HG03442 (cell line): ENCODE data around the gene TMEM9.
A peak's percentile ranks its signal among the peaks of the same experiment; 100 is the strongest.

Experiments used
- ATAC-seq: cut with Tn5 transposase; IDR thresholded peaks from one replicate; pipeline ENCODE4 v1.9.1; 2021; ENCODE audit warnings: mild to moderate bottlenecking, moderate library complexity; ENCODE audit not compliant: unreplicated experiment

The TMEM9 gene

DNA sequence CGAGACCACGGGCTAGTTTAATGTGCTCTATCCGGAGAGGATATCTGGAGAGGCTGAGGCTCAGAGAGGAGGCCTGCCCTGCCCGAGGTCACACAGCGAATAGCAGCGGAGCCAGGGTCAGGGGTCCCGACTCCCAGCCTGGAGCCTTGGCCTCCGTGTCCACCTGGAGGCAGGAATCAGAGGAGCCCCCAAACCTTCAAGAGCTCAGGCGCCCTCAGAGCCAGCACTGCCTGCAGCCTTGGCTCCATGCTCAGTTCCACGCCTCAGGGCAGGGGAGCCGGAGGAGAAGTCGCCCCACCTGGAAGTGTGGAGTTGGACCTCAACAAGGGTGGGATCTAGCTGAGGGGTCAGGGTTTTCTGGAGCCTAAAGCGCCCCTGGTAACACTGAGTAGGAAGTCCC, 25.3 kb downstream of the TMEM9 start:
- no peak for ATAC-seq

DNA sequence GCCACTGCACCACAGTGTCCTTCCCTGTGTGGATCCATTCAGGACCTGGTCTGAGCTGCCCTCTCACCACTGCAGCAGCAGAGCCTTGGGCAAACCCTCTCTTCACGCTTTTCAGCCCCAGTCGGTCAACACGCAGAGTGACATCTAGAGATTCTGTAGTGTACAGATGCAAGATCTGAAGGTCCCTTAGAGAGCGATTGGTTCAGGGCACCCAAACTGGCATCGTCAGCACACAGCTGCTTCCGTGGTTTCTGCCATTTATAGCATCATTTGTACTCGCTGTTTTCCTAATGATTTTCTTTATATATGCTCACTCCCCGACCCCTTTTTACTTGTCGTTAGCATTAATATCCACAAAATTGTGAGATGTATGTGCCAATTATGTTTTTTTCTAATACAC, 25.8 kb downstream of the TMEM9 start:
- no peak for ATAC-seq

DNA sequence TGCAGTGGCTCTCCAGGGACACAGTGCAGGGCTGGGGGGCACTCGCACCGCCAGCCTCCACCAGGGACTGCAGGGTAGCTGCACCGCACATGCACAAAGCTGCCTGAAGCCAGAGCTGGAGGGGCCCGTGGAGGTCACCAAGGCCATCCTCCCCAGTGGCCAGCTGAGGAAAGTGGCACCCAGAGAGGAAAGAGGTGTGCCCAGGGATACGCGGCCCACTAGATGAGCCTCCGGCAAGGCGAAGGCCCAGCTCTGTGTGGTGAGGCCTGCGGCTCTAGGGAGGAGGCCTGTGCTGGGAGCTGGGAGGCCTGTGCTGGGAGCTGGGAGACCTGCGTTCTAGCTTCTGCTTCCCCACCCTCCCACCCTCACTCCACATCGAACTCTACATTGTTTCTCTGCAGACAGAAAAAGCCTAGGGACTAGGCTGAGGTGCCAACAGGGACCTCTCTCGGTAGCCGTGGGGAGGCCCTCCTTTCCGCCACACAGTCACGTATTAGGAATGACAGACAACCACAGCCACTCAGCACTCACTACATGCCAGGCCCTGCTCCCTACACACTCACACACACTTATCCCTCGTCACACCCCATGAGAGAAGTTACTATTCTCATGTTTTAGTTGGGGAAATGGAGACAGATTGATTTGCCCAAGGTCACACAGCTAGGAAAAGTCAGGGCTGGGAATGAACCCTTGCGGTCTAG, 26.4 kb downstream of the TMEM9 start:
- ATAC-seq, result no peak

DNA sequence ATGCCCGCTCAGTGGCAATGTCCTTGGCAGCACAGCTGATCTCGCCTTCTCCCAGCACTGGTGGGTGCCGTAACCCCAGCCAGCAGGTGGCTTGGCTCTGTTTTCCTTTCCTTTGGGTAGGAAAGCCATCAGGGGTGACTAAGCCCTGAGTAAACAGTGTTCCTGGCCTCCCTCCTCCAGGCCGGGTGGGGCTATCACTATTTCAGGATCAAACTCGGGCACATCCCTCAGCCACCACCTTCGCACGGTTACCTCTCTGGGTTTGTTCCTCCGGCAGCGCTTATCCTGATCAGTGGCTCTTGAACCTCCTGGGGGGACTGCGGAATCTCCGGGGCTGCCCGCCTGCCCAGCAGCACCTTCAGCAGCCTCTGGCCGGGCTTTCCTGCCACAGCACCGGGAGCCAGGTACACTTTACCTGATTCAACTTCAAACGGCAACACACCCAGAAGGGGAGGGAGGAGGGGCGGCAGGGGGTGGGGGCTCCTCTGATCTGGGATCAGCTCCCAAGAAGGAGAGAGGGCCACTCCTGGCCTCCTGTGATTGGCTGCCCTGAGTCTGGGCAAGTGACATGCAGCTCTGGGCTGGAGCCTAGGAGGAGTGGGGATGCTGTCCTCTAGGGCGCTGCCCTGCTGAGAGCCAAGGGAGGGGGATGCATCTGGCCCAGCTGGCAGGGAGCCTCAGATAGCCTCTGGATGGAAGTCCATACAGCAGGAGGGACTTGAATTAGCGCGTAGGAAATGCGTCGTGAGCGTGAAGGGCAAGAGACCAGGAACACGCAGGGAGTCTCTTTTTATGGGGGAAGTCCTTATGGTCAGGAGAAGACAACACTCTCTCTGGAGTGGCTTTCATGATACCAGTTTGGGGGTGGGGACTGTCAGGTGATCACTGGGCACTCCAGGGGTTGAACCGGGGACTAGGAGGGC, 27.2 kb downstream of the TMEM9 start, which contains the start of gene ASCL5:
TSS of gene ASCL5 (minus strand) at position 353 of the 923 bp plus-strand sequence. CDS start 11,812 bp downstream, outside the sequence.
- ATAC-seq, result no peak

DNA sequence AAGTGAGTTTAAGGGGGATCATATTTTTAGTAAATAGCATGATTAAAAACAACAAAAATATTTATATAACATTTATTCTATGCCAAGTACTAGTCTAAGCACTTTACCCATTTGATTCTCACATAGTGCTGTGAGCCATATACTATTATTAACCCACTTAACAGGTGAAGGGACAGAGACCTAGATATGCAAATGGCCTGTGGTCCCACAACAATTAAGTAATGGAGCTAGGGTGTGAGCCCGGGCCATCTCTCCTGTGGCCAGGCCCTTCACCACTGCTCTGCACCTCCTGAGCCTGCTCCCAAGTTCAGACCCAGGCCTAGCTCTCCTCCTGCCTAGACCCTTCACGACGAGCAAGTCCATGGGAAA, 27.8 kb downstream of the TMEM9 start:
- no peak for ATAC-seq

DNA sequence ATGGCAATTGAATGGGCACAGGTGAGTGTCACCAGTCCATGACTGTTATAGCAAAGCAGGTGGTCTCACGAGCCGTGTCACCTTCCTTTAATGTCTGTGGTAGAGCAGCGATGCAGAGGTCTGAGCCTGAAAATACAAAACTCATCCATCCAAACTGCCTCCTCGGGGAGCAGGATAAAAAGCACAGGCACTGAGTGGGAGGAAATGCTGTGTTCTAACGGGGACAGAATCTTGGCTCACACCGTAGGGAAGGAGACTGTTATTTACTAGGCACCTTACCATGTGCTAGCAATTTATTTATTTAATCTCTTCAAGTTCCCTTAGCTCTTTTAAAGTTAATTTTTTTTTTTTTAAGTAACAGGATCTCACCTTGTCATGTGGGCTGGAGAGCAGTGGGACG, 28.5 kb downstream of the TMEM9 start:
- no peak for ATAC-seq

DNA sequence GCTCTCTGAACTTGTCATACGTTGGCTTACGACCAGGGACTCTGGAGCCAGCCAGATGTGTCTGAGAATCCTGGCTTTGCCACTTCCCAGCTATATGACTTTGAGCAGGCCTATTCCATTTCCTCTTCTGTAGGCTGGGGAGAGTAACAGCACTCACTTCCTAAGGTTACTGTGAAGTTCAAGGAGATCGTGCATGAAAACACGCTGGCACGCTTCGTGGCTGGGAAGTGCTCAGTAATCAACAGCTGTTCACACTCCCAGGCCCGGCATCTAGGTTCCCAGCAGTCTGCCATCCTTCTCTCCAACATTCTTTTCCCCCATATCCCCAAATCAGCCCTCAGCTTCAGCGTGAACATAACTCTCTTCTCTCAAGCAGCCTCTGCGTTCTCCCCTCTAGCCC, 29.3 kb downstream of the TMEM9 start:
- ATAC-seq, result no peak

DNA sequence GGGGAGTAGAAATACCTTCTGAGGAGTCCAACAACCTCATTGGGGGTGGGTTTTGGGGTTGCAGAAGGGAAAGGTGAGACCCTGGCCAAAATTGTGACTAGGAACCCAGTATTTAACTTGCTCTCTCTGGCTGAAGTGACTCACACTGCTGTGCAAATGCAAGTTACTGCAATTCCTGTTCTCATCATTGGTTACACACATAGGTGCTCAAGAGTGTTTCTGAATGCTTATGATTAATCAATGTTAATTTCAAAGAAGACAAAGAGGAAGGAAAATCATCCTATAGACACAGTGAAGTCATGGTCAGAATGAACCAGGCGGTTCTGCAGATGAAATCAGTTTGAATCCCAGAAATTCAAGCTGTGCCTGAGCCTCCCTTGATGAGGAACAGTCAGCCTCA, 30.4 kb downstream of the TMEM9 start:
- ATAC-seq, result no peak

DNA sequence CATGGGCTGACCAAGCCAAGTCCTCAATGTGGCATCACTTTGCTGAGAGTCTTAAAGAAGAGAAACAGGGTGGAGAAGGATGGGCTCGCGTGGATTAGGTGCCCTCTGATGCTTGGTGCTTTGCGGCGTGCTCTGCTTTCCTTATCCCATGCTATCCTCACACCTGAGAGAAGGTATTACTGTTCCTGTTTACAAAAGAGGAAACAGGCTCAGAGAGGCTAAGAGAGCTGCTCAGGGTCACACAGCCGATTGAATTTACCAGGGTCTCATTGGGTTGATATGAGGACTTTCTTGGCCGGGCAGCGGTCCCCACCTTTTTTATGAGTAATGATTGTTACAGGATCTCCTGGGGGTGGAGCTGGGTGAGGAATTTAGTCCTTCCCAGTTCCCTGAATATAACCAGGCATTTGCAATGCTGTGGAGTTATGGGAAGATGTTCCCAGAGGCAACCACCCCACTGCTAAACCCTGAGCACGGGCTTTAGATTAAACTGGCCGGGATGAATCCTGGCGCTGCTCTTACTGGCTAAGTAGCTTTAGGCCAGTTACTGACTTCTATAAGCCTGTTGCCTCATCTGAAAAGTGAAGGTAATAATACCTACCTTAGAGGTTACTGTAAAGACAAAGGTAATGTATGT, 31.8 kb downstream of the TMEM9 start:
- ATAC-seq, result no peak

DNA sequence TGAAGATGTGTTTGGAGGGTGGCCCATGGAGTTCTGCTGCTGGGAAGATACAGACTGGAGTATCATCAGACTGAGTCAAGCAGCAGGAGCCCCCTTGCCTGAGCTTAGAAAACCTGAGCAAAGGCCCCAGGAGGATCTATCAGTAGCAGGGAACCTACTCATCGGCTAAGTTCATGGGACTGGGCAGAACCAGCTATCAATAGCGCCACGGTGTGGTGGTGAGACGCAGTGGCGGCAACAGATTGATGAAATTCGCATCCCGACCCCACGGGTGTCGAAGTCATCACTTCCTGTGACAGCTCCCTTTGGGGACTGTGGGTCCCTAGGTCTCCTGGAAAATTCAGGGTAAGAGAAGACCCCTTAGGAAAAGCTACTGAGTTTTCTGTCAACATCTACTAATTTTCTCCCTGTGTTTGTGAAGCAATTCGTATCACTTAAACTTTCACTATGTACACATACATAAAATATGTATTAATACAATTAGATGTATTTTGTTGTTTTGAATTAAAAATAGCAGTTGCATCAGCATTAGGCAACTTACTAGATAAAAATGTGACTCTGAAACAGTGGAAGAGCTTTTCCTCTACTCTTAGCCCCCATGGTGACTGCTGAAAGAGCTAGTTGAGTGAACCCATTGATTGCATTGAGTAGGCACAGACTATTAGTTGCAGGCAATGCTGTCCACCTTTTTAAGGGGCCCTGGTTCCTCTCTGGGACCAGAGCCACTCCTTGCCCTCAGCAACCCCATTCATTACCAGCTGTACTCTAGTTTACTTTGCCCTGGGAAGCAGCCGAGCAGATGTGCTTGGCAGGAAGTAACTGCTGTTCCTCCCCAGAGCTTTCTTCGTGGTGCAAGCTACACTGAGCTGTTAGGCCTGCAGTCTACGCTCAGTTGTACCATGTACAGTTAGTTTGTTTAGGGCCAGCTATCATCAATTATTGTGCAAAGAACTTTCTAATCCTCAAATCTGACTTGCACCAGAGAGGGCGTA, 34.8 kb downstream of the TMEM9 start:
- ATAC-seq, result no peak

DNA sequence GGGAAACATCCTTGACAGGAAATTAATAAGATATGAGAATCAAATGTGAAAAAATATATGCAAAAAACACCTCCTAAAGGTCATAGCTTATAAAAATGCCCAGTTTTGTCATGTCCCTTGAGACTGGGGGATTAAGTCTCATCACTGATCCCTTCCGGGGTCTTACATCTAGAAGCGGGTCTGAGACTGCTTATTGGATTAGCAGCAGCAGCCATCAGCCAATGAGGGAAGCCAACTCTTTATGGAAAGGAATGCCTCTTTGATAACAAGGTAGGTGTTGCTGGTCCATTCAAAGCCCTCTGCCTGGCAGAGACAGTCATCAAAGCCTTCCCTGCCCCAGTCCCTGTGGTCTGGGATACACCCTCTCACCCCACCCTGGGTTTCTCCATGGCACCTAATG, 38.2 kb downstream of the TMEM9 start:
- ATAC-seq, result no peak

DNA sequence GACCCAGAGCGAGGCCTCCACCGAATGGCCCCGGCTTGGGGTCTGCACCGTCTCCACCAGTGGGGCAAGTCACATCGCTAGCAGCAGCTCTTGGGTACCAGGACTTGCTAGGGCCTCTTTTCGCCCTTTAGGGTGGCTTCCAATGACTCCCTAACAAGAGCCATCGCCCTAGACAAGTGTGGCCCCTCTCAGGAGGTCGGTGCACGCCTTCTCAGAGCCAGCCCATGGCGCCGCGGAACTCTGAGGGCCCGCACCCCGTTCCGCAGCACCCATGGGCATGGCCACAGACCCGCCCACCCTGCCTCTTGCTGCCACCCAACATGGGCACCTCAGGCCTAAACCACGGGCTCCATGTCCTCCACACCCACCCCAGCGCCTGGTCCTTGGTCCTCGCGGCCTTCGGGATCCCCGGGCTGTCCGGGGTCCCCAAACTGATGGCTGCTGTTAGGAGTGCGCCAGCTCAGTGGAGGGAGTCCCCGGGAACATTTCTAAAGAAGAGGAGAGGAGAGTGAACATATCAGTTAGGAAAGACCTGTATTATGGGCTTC, 38.8 kb downstream of the TMEM9 start:
- ATAC-seq, result no peak

DNA sequence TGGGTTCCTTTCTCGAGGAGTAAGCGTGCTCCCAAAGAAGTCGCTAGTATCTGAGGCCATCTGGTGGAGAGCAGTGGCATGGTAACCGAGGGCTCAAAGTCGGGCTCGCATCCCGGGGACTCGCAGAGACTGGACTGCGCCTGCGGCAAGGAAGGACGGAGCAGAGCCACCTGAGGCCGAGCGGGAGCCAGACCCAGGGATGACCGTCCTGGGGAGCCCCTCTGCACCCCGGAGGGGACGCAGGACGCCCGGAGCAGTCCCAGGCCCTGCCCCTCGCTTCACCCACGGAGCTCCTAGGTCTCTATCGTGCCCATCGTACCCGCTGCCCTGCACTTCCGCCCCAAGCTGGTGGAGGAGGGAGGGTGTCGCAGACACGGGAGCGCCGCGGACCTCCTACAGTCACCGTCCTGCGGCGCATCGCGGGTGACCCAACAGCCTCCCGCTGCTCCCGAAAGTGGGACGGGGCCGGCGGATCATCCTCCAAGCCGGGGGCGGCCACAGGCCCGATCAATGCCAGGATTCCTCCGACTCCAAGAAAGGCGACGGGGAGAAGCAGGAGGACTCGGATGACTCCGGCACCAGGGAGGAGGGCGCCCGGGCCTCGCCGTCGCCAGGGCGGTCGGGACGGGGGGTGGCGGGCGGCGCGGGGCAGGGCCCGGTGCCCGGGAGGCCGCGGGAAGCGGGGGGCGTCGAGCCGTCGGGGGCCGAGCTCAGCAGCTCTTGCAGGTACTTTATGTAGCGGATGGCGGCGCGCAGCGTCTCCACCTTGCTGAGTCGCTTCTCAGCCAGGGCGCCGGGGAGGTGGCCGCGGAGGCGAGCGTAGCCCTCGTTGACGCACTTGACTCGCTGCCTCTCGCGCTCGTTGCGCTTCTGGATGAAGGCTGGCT, 39.8 kb downstream of the TMEM9 start:
- peak; percentile 87 for ATAC-seq

DNA sequence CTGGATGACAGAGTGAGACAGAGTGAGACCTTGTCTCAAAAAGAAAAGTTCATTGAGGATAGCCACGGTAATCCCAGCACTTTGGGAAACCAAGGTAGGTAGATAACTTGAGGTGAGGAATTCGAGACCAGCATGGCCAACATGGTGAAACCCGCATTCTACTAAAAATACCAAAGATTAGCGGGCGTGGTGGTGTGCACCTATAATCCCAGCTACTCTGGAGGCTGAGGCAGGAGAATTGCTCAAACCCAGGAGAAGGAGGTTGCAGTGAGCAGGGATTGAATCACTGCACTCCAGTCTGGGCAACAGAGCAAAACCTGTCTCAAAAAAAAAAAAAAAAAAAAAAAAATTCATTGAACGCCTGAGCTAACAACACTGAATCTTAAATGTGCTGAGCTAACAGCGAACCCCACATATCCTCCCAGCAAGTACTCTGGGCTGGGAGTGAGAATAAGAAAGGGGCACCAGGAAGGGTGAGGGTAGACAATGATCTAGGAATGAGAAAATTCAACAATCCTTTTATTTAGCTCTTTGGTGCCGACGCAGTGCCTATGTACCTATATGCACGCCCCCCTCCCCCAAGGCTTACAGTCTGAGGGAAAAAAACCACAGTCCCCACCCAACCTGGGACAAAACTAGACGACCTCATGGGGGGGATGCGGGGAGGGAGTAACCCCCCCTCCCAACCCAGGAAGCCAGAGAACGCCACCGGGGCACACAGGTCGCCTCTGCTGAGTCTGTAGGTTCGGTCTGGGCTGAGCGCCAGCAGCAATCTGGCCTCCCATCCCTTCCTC, 40.6 kb downstream of the TMEM9 start:
- ATAC-seq, result no peak

DNA sequence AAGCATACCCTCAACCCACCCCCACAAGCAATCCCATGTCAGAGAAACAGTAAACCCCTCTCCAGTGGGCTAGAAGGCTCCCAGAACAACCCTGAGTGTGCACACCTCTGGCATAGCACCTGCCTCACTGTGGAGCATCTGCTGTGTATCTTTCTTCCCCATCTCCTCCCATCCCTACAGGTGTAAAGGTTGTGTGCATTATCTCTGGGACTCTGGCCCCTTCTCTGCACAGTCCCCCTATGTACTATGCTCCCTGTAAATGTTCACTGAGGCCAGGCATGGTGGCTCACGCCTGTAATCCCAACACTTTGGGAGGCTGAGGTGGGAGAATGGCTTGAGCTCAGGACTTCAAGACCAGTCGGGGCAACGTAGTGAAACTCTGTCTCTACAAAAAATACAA, 41.3 kb downstream of the TMEM9 start:
- no peak for ATAC-seq

DNA sequence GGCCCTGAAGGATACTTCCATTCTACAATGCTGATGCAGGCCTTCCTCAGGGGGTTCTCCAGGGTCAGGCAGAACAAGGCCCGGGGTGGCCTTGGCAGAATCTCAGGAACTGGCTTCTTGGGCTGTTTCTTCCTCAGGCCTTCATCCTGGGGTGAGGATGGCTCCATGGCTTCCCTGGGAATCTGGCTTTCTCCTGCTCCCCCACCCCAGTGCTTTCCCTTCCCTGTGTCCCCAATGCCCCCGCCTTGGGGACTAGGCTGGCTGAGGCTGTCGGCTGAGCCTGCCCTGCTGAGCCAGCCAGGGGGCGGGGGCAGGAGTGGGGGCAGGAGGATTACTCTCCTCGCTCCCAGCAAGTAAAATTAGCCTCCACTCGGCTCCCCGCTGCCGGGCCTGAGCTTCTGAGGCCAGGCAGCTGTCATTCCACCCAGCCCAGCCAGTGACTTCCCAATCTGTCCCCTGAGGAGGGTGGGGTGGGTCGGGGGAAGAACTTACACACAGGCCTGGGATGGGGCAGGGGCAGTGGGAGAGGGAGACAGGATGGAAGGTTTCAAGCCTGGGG, 42.0 kb downstream of the TMEM9 start, which contains the start of gene CACNA1S:
TSS of gene CACNA1S (minus strand) at position 254 of the 559 bp plus-strand sequence. CDS start at position 167, 87 bp downstream.
- ATAC-seq, result no peak

DNA sequence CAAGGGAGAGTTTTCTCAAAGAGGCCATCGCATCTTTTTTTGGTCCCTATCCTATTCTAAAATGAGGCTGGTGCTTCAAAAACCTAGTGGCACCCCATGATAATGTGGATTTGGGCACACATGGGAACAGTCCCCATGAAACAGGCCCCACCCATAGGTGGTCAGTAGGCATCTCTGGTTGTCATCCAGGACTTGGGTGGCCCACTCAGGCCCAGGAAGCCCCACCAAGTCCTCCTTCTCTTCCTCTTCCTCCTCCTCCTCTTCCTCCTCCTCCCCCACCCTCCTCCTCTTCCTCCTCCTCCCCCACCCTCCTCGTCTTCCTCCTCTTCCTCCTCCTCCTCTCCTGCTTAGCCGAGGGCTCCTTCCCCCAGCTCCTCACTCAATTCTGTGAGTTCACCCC, 42.6 kb downstream of the TMEM9 start:
- no peak for ATAC-seq

DNA sequence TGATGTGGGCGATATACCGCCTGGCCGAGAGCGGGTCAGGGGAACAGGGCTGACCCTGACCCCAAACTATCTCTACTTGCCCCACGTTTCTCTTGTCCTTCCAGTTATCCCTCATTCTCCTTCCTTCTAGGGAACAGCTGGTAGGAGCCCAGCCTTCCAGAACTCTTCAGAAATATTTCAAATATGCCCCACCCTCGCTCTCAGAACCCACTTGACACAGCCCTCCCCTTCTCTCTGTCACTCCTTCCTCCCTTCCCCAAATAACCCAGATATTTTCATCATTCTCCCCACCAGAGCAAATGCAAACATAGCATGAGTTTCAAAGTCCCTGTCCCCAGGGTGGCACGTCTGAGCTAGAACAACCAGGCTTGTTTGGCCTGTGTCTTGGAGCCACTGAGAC, 43.1 kb downstream of the TMEM9 start:
- ATAC-seq, result no peak
